Measurements from ENCODE around the gene MDC1. TPM values are rescaled to one million over a fixed set of nuclear protein-coding genes. Genes with fewer than 3 reads are reported as not detected.

Gene MDC1
- total and polyA plus RNA-seq, 2 of the 13 experiments (the other 11 are each of a cell fraction or from before 2014, with no cell fraction given), result 8.4 to 14.0 TPM

DNA sequence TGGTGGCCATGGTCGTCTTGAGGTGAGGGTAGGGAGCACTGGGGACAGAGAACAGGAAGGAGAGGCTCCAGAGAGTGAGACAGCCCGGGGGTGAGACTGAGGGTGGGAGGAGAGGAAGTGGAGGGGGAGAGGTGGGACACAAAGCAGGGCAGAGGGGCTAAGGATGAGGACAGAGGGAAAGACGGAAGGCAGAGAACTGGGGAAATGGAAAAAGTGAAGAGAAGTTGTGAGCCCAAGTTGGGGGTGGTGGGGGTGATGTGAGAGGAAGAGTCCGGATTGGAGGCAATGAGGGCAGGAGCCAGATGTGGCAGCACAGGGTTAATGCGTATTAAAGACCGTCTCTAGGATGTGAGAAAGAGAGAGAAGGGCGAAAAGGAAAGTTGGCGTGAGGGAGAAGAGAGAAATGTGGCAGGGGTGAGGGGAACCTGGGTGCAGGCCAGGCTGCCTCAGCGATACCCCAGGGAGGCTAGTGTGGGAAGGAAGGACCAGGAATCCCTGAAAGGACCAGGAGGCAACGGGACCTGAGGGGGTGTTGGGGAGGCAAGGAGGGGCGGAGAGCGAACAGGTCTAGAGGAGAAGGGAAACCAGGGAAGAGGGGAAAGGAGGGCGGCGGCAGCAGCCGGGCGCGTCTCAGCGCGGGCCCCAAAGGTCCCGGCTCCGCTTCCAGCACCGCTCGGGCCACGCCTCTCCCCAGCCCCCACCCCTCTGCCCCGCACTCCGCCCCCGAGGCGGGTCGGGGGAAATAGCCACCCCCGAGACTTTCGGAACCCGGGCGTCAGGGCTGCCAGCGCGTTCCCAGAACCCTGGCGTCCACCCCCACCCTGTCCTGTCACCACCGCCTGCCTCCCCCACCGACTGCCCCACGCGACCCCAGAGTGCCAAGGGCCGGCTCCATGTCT is 30.8 kb downstream of the MDC1 start, which contains the start of gene PPP1R18 (continued):
- TF ChIP-seq, protein P1, sequence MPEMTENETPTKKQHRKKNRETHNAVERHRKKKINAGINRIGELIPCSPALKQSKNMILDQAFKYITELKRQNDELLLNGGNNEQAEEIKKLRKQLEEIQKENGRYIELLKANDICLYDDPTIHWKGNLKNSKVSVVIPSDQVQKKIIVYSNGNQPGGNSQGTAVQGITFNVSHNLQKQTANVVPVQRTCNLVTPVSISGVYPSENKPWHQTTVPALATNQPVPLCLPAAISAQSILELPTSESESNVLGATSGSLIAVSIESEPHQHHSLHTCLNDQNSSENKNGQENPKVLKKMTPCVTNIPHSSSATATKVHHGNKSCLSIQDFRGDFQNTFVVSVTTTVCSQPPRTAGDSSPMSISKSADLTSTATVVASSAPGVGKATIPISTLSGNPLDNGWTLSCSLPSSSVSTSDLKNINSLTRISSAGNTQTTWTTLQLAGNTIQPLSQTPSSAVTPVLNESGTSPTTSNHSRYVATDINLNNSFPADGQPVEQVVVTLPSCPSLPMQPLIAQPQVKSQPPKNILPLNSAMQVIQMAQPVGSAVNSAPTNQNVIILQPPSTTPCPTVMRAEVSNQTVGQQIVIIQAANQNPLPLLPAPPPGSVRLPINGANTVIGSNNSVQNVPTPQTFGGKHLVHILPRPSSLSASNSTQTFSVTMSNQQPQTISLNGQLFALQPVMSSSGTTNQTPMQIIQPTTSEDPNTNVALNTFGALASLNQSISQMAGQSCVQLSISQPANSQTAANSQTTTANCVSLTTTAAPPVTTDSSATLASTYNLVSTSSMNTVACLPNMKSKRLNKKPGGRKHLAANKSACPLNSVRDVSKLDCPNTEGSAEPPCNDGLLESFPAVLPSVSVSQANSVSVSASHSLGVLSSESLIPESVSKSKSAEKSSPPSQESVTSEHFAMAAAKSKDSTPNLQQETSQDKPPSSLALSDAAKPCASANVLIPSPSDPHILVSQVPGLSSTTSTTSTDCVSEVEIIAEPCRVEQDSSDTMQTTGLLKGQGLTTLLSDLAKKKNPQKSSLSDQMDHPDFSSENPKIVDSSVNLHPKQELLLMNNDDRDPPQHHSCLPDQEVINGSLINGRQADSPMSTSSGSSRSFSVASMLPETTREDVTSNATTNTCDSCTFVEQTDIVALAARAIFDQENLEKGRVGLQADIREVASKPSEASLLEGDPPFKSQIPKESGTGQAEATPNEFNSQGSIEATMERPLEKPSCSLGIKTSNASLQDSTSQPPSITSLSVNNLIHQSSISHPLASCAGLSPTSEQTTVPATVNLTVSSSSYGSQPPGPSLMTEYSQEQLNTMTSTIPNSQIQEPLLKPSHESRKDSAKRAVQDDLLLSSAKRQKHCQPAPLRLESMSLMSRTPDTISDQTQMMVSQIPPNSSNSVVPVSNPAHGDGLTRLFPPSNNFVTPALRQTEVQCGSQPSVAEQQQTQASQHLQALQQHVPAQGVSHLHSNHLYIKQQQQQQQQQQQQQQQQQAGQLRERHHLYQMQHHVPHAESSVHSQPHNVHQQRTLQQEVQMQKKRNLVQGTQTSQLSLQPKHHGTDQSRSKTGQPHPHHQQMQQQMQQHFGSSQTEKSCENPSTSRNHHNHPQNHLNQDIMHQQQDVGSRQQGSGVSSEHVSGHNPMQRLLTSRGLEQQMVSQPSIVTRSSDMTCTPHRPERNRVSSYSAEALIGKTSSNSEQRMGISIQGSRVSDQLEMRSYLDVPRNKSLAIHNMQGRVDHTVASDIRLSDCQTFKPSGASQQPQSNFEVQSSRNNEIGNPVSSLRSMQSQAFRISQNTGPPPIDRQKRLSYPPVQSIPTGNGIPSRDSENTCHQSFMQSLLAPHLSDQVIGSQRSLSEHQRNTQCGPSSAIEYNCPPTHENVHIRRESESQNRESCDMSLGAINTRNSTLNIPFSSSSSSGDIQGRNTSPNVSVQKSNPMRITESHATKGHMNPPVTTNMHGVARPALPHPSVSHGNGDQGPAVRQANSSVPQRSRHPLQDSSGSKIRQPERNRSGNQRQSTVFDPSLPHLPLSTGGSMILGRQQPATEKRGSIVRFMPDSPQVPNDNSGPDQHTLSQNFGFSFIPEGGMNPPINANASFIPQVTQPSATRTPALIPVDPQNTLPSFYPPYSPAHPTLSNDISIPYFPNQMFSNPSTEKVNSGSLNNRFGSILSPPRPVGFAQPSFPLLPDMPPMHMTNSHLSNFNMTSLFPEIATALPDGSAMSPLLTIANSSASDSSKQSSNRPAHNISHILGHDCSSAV (CRISPR knock-in tag; IDR thresholded peaks at IDR 0.05; ENCODE audit: borderline replicate concordance), result no peak
- no peak for TF ChIP-seq ZNF605 (CRISPR knock-in tag; IDR thresholded peaks at IDR 0.05)
- TF ChIP-seq ZNF562 (CRISPR knock-in tag; IDR thresholded peaks at IDR 0.05; ENCODE audit: borderline replicate concordance), result no peak
- no peak; the same call in 1 of the 2 replicates for TF ChIP-seq ZZZ3 (CRISPR knock-in tag; IDR thresholded peaks at IDR 0.05; ENCODE audit: borderline replicate concordance)
- TF ChIP-seq FOSL2 (CRISPR knock-in tag; IDR thresholded peaks at IDR 0.05), result 0 out of 2 replicates have a peak, but pooled peaks have one; percentile 5
- TF ChIP-seq ZNF264 (CRISPR knock-in tag; IDR thresholded peaks at IDR 0.05), result no peak
- TF ChIP-seq ZNF256 (CRISPR knock-in tag; conservative IDR thresholded peaks at IDR 0.05), result no peak
- TF ChIP-seq, protein P2, sequence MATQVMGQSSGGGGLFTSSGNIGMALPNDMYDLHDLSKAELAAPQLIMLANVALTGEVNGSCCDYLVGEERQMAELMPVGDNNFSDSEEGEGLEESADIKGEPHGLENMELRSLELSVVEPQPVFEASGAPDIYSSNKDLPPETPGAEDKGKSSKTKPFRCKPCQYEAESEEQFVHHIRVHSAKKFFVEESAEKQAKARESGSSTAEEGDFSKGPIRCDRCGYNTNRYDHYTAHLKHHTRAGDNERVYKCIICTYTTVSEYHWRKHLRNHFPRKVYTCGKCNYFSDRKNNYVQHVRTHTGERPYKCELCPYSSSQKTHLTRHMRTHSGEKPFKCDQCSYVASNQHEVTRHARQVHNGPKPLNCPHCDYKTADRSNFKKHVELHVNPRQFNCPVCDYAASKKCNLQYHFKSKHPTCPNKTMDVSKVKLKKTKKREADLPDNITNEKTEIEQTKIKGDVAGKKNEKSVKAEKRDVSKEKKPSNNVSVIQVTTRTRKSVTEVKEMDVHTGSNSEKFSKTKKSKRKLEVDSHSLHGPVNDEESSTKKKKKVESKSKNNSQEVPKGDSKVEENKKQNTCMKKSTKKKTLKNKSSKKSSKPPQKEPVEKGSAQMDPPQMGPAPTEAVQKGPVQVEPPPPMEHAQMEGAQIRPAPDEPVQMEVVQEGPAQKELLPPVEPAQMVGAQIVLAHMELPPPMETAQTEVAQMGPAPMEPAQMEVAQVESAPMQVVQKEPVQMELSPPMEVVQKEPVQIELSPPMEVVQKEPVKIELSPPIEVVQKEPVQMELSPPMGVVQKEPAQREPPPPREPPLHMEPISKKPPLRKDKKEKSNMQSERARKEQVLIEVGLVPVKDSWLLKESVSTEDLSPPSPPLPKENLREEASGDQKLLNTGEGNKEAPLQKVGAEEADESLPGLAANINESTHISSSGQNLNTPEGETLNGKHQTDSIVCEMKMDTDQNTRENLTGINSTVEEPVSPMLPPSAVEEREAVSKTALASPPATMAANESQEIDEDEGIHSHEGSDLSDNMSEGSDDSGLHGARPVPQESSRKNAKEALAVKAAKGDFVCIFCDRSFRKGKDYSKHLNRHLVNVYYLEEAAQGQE (IDR thresholded peaks at IDR 0.05; ENCODE audit: borderline replicate concordance in 1 of 2, low read depth in 1 of 2, low read length in 2 of 2), result no peak
- TF ChIP-seq, protein P3, sequence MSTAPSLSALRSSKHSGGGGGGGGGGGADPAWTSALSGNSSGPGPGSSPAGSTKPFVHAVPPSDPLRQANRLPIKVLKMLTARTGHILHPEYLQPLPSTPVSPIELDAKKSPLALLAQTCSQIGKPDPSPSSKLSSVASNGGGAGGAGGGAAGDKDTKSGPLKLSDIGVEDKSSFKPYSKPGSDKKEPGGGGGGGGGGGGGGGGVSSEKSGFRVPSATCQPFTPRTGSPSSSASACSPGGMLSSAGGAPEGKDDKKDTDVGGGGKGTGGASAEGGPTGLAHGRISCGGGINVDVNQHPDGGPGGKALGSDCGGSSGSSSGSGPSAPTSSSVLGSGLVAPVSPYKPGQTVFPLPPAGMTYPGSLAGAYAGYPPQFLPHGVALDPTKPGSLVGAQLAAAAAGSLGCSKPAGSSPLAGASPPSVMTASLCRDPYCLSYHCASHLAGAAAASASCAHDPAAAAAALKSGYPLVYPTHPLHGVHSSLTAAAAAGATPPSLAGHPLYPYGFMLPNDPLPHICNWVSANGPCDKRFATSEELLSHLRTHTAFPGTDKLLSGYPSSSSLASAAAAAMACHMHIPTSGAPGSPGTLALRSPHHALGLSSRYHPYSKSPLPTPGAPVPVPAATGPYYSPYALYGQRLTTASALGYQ (CRISPR knock-in tag; IDR thresholded peaks at IDR 0.05), result no peak
- TF ChIP-seq CAMTA2 (CRISPR knock-in tag; IDR thresholded peaks at IDR 0.05; ENCODE audit: borderline replicate concordance), result no peak; the same call in 1 of the 2 replicates
- TF ChIP-seq CBX1 (IDR thresholded peaks at IDR 0.05; ENCODE audit: low read depth), result no peak
- TF ChIP-seq ZNF788 (CRISPR knock-in tag; IDR thresholded peaks at IDR 0.05; ENCODE audit: borderline replicate concordance), result 0 out of 2 replicates have a peak, but pooled peaks have one; percentile 23

Data from HepG2 (cell line).